Pancreas (tissue), 10 donors: ENCODE results near the gene RNF224. TPM values are rescaled to one million over a fixed set of nuclear protein-coding genes. Genes with fewer than 3 reads are reported as not detected.

Experiments
- ATAC-seq, 4 donors: fragments of 200-7000 bp; cut with Tn5 transposase; one replicate each; pipeline versions ENCODE4 v1.8.0 to v1.9.1; 2020; ENCODE audit warnings: mild to moderate bottlenecking in 4 of 4, moderate library complexity in 4 of 4
- DNase-seq, 6 donors: peaks; one replicate each; pipeline ENCODE4 v3.0.0-alpha.2; 2020
- FAIRE-seq: peaks from 2 replicates; lab custom pipeline; 2012; peaks lifted over from hg19 to GRCh38; lab: Jason Lieb, UNC
- H3K27ac ChIP-seq, 4 donors: fragments of 200-600 bp; sonication (generic); 1 replicate in 3 of 4; 2 replicates in 1 of 4; pipeline versions ENCODE4 v1.5.0 to v1.8.0; 2020
- H3K27me3 ChIP-seq, 4 donors: fragments of 200-600 bp; one replicate each; pipeline ENCODE4 v1.8.0; 2021
- H3K36me3 ChIP-seq, 3 donors: fragments of 200-600 bp; sonication (generic) in 1 of 3; one replicate each; pipeline versions ENCODE4 v1.5.0 to v1.8.0; 2020 to 2021
- H3K4me1 ChIP-seq, 3 donors: fragments of 200-600 bp; one replicate each; pipeline ENCODE4 v1.8.0; 2021
- H3K4me3 ChIP-seq, 4 donors: fragments of 200-600 bp; sonication (generic) in 2 of 4; one replicate each; pipeline versions ENCODE4 v1.5.0 to v1.8.0; 2020 to 2021
- H3K9me3 ChIP-seq, 4 donors: fragments of 200-600 bp; one replicate each; pipeline ENCODE4 v1.8.0; 2021
- CTCF ChIP-seq, 4 donors: fragments of 200-600 bp; sonication (generic) in 3 of 4; IDR thresholded peaks; one replicate each; pipeline versions ENCODE4 v1.5.0 to v1.8.0; 2021; ENCODE audit warnings: antibody characterized with exemption in 4 of 4
- WGBS, 2 donors: extraction: QIAGEN DNeasy Blood & Tissue Kit; methylation state at CpG; one replicate each; pipeline ENCODE4 v1.1.7; 2013; 5-methylcytosine and 5-hydroxymethylcytosine counted together
- intact Hi-C, 3 donors: fragments of 100-400 bp; cut with DNase I; formaldehyde crosslinking; loops; one replicate each; pipeline versions ENCODE4 v1.11.1 to v1.14.2; 2022
- polyA plus RNA-seq, 2 donors: library from polyadenylated mRNA; stranded (reverse); fragments of 200-250 nt; gene quantifications; one replicate each; pipeline ENCODE4 v1.2.3, GENCODE V29; 2013
- total RNA-seq, 6 donors: library from RNA; stranded (reverse); fragmentation: NEBNext Ultra II Directional in 4 of 6; extraction: Animal tissue kit (Norgen Biotek cat#: 25700) in 4 of 6; gene quantifications; one replicate each; pipeline versions ENCODE4 v1.2.1 to v1.2.4, GENCODE V29; 2021 to 2023
- donor health status: healthy with polysubstance abuse.
- donor health status: DM: no; HTN: no; CAD: no; lungs with moderate emphysema.
- donor health status: DM: no; HTN: no; CAD: no.
- donor health status: control.
- donor health status: control.
- donor health status: Bipolar disorder and iron deficiency.
- donor health status: DM: yes; HTN: yes; CAD: no.
- donor health status: DM: no; HTN: no; CAD: no.
- donor health status: DM: no; HTN: no; CAD: no.
- donor health status: DM: yes; HTN: yes; CAD: no.

The RNF224 gene
- total and polyA plus RNA-seq, 8 donors = 0.09 to 0.61 (median 0.61) TPM; not detected in 5

GRCh38 chr9:137272241-137273094 lies 45.2 kb downstream of the RNF224 start:
- peaks cover 15 to 25% (median 24%) of the 10 kb centered on the region in 3 donors for H3K4me1 ChIP-seq
- no peaks in the 10 kb centered on the region for H3K27me3 ChIP-seq
- ATAC-seq (no peak), DNase-seq (peak in 2 of 6 donors; percentile 42 to 81), FAIRE-seq (no peak)
- no peak overlapping the region for H3K4me3 ChIP-seq
- intact Hi-C loops = loop anchor here in 1 of 3 donors (10.0 kb wide), 1 partner anchor 252 kb away; no protein-coding TSS in a partner anchor
- no peak for TF ChIP-seq CTCF (IDR thresholded peaks at IDR 0.05)
- H3K9me3 ChIP-seq = no peaks in the 10 kb centered on the region
- peaks cover 7 to 11% (median 11%) of the 10 kb centered on the region in 3 donors for H3K36me3 ChIP-seq
- H3K27ac ChIP-seq = no peak overlapping the region
- 94 to 95% methylated on average over 36 to 39 of the region's 39 CpGs for WGBS, 2 donors

- FAIRE-seq = no peak
- peaks cover 15 to 25% (median 24%) of the 10 kb centered on the region in 3 donors for H3K4me1 ChIP-seq
- WGBS, 2 donors = 57 to 61% methylated on average over 13 of the region's 13 CpGs
- H3K27ac ChIP-seq = no peak overlapping the region
- H3K9me3 ChIP-seq = no peaks in the 10 kb centered on the region
- peaks cover 7 to 11% (median 11%) of the 10 kb centered on the region in 3 donors for H3K36me3 ChIP-seq
- peak in 2 of 6 donors; percentile 22 to 39 for DNase-seq
- no peak for TF ChIP-seq CTCF (IDR thresholded peaks at IDR 0.05)
- no peak for ATAC-seq
- no peaks in the 10 kb centered on the region for H3K27me3 ChIP-seq
- intact Hi-C loops = loop anchor here in 1 of 3 donors (10.0 kb wide), 1 partner anchor 252 kb away; no protein-coding TSS in a partner anchor
- no peak overlapping the region for H3K4me3 ChIP-seq
Observed at GRCh38 chr9:137273095-137273490, 45.8 kb downstream of the RNF224 start.

GRCh38 chr9:137273611-137274320 lies 46.5 kb downstream of the RNF224 start:
- no peak for ATAC-seq
- H3K27ac ChIP-seq = no peak overlapping the region
- intact Hi-C loops = loop anchor here in 1 of 3 donors (10.0 kb wide), 1 partner anchor 251 kb away; no protein-coding TSS in a partner anchor
- H3K4me3 ChIP-seq = no peak overlapping the region
- WGBS, 2 donors = 37 to 73% methylated on average over 15 of the region's 15 CpGs
- peaks cover 11 to 20% (median 19%) of the 10 kb centered on the region in 3 donors for H3K4me1 ChIP-seq
- peak in 1 of 6 donors; percentile 44 for DNase-seq
- no peak for FAIRE-seq
- TF ChIP-seq CTCF (IDR thresholded peaks at IDR 0.05) = no peak
- H3K36me3 ChIP-seq = peaks cover 7 to 11% (median 11%) of the 10 kb centered on the region in 3 donors
- H3K9me3 ChIP-seq = no peaks in the 10 kb centered on the region
- no peaks in the 10 kb centered on the region for H3K27me3 ChIP-seq

GRCh38 chr9:137275203-137275587 lies 47.9 kb downstream of the RNF224 start:
- H3K27ac ChIP-seq = no peak overlapping the region
- TF ChIP-seq CTCF (IDR thresholded peaks at IDR 0.05) = no peak
- FAIRE-seq = no peak
- WGBS, 2 donors = 74 to 88% methylated on average over 10 of the region's 10 CpGs
- no peak overlapping the region for H3K4me3 ChIP-seq
- H3K4me1 ChIP-seq = peaks cover 0 to 10% (median 8%) of the 10 kb centered on the region in 3 donors
- no peaks in the 10 kb centered on the region for H3K9me3 ChIP-seq
- DNase-seq = no peak
- peaks cover 7 to 11% (median 11%) of the 10 kb centered on the region in 3 donors for H3K36me3 ChIP-seq
- H3K27me3 ChIP-seq = no peaks in the 10 kb centered on the region
- no peak for ATAC-seq
- intact Hi-C loops = loop anchor here in 1 of 3 donors (10.0 kb wide), 1 partner anchor 250 kb away; no protein-coding TSS in a partner anchor
